ENCODE results near the gene ADAMTSL1.

GRCh38 chr9:18539203-18539693, 65.3 kb downstream of the ADAMTSL1 start:
- TF ChIP-seq CTCF (IDR thresholded peaks at IDR 0.05; ENCODE audit: insufficient read depth, low read depth, low read length): no peak
- TF ChIP-seq EZH2 (IDR thresholded peaks at IDR 0.05; ENCODE audit: insufficient read depth, low read length): no peak

All from astrocyte (in vitro differentiated cells and primary cell).